Spleen (tissue), 7 donors: ENCODE measurements around the gene MPZL2.

Experiments used
- CTCF ChIP-seq, 11 experiments: fragments of 200-600 bp in 7 of 11; fragments of 450-650 bp in 4 of 11; sonication (generic) in 4 of 11; IDR thresholded peaks in 8 of 11; conservative IDR thresholded peaks in 3 of 11; 1 replicate in 7 of 11; 2 replicates in 4 of 11; pipeline versions ENCODE4 v1.4.0 to v1.8.0; 2016 to 2021; ENCODE audit warnings: antibody characterized with exemption in 11 of 11, inconsistent platforms in 4 of 11, mild to moderate bottlenecking in 1 of 11
- POLR2A ChIP-seq, 3 donors: fragments of 450-650 bp; IDR thresholded peaks; one replicate each; pipeline ENCODE4 v1.5.1; 2017; ENCODE audit warnings: antibody characterized with exemption in 3 of 3, mild to moderate bottlenecking in 1 of 3
- POLR2AphosphoS5 ChIP-seq, 3 donors: sonication (generic); formaldehyde crosslinking; IDR thresholded peaks; one replicate each; pipeline ENCODE4 v1.5.1; 2017; ENCODE audit warnings: antibody characterized with exemption in 3 of 3
- donor health status: DM: no; HTN: no; CAD: no; lungs with moderate emphysema.
- donor health status: DM: no; HTN: no; CAD: no.
- donor health status: DM: no; HTN: no; CAD: no.

DNA sequence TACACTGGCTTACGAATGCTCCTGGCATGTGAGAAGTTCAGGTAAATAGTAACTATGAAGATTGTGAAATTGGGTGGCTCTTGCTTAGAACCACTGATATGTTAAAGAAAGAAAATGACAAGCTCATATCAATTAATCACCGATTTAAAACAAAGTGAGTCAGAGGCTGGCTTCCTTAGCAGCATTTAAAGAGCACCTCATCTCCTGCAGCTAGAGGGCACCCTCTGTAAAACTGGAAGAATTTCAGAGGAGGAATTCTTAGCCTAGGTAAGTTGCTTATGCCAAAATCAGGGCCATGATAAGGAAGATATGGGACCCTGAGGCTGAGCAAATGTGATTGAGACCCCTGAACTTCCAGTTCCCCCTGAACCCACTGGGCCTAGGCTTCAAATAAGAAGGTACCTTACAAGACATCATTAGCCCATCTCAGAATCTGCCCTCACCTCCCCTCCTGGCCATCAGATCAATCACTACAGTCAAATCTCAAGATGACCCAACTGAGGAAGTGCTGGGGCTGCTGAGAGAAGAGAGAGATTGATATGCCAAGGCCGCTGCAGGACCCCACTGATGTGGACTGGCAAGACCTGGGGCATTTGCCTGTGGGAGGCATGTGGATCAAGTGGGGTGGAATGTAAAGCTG lies 31.8 kb upstream of the MPZL2 start:
- no peak for TF ChIP-seq POLR2AphosphoS5 (IDR thresholded peaks at IDR 0.05)
- TF ChIP-seq CTCF (IDR thresholded peaks at IDR 0.05 in 8 of 11, conservative IDR thresholded peaks at IDR 0.05 in 3 of 11), result peak in 9 of 11 experiments; percentile 22 to 68 (median 54)
- TF ChIP-seq POLR2A (IDR thresholded peaks at IDR 0.05), result no peak
